Panc1 (cell line): ENCODE results near the gene GRN. TPM values are rescaled to one million over a fixed set of nuclear protein-coding genes. Genes with fewer than 3 reads are reported as not detected.

Experiments
- ATAC-seq: fragments of 200-7000 bp; cut with Tn5 transposase; 2 replicates; pipeline ENCODE4 v1.9.1; 2020; ENCODE audit warnings: mild to moderate bottlenecking, moderate library complexity
- BruUV-seq: library from RNA; stranded (reverse); fragments of 400-500 nt; replicated peaks from 2 replicates; lab custom pipeline; 2021; lab: Mats Ljungman, UMichigan
- CTCF ChIA-PET: fragments of 300-600 bp; sonication (Branson Sonifier 250); formaldehyde crosslinking; loops from one replicate; lab custom pipeline; 2022; ENCODE audit warnings: antibody characterized with exemption; lab: Charles Lee
- POLR2A ChIA-PET: fragments of 300-600 bp; sonication (Branson Sonifier 250); formaldehyde crosslinking; loops from one replicate; lab custom pipeline; 2022; ENCODE audit warnings: antibody characterized with exemption; lab: Charles Lee
- DNase-seq: peaks from one replicate; pipeline ENCODE4 v3.0.0-alpha.2; 2010; ENCODE audit warnings: low read depth, low spot score
- H3K27ac ChIP-seq: 2 replicates; pipeline ENCODE4 v1.5.1; 2011; ENCODE audit warnings: mild to moderate bottlenecking, low read length, inconsistent platforms
- H3K27me3 ChIP-seq: fragments of 200-500 bp; sonication (Bioruptor generic); 2 replicates; pipeline ENCODE4 v1.6.0; 2014; ENCODE audit warnings: low read length, inconsistent platforms; ENCODE audit not compliant: control insufficient read depth, insufficient read depth
- H3K36me3 ChIP-seq: fragments of 200-500 bp; sonication (Bioruptor generic); 2 replicates; pipeline ENCODE4 v1.5.1; 2014; ENCODE audit warnings: inconsistent platforms, mild to moderate bottlenecking, low read length, moderate library complexity; ENCODE audit not compliant: control insufficient read depth, insufficient read depth
- H3K4me1 ChIP-seq: 2 replicates; pipeline ENCODE4 v1.5.1; 2011; ENCODE audit warnings: inconsistent platforms, mild to moderate bottlenecking, low read length, moderate library complexity; ENCODE audit not compliant: control insufficient read depth, insufficient read depth
- H3K4me3 ChIP-seq, 2 experiments: 2 replicates each; pipeline ENCODE4 v1.5.1; 2011 to 2012; ENCODE audit warnings: low read depth in 2 of 2, low read length in 2 of 2, mild to moderate bottlenecking in 2 of 2, inconsistent platforms in 1 of 2, moderate library complexity in 1 of 2
- H3K9me3 ChIP-seq: fragments of 200-500 bp; sonication (Bioruptor generic); 2 replicates; pipeline ENCODE4 v1.5.1; 2014; ENCODE audit warnings: low read depth, mild to moderate bottlenecking, inconsistent platforms, low read length, moderate library complexity; ENCODE audit not compliant: control insufficient read depth, insufficient read depth
- CTCF ChIP-seq: fragments of 450-650 bp; IDR thresholded peaks from 2 replicates; pipeline ENCODE4 v1.5.1; 2017; ENCODE audit warnings: mild to moderate bottlenecking
- POLR2AphosphoS5 ChIP-seq: IDR thresholded peaks from 2 replicates; pipeline ENCODE4 v1.6.1; 2012; ENCODE audit warnings: mild to moderate bottlenecking, low read depth, low read length, moderate library complexity
- SIN3A ChIP-seq: IDR thresholded peaks from 2 replicates; pipeline ENCODE4 v1.6.1; 2012; ENCODE audit warnings: low read depth, mild to moderate bottlenecking, low read length, moderate library complexity, borderline replicate concordance; ENCODE audit not compliant: insufficient read depth
- TCF7L2 ChIP-seq: IDR thresholded peaks from 2 replicates; pipeline ENCODE4 v1.6.1; 2011; ENCODE audit warnings: mild to moderate bottlenecking, low read depth, low read length, inconsistent platforms
- in situ Hi-C: cut with HindIII; loops from 2 replicates; pipeline ENCODE4 v1.10.0; 2016; ENCODE audit warnings: low sequenced_read_pairs, low pct_unique_long_range_greater_than_20kb
- intact Hi-C: fragments of 100-400 bp; cut with micrococcal nuclease; formaldehyde crosslinking; loops from one replicate; pipeline ENCODE4 v1.10.0; 2022; ENCODE audit not compliant: unreplicated experiment
- total RNA-seq: library from RNA; stranded (reverse); gene quantifications from one replicate; pipeline ENCODE4 v1.2.1, GENCODE V29; 2021; ENCODE audit not compliant: unreplicated experiment
- TF ChIP-seq, protein P1 (sequence below), 2 experiments: IDR thresholded peaks; 2 replicates each; pipeline ENCODE4 v1.6.1; 2011 to 2012; ENCODE audit warnings: low read depth in 2 of 2, control low read depth in 1 of 2, low read length in 1 of 2, mild to moderate bottlenecking in 1 of 2, moderate library complexity in 1 of 2; ENCODE audit not compliant: insufficient read depth in 1 of 2

The GRN gene
- total RNA-seq, 1 experiment from 2014 or later = 304 TPM

DNA sequence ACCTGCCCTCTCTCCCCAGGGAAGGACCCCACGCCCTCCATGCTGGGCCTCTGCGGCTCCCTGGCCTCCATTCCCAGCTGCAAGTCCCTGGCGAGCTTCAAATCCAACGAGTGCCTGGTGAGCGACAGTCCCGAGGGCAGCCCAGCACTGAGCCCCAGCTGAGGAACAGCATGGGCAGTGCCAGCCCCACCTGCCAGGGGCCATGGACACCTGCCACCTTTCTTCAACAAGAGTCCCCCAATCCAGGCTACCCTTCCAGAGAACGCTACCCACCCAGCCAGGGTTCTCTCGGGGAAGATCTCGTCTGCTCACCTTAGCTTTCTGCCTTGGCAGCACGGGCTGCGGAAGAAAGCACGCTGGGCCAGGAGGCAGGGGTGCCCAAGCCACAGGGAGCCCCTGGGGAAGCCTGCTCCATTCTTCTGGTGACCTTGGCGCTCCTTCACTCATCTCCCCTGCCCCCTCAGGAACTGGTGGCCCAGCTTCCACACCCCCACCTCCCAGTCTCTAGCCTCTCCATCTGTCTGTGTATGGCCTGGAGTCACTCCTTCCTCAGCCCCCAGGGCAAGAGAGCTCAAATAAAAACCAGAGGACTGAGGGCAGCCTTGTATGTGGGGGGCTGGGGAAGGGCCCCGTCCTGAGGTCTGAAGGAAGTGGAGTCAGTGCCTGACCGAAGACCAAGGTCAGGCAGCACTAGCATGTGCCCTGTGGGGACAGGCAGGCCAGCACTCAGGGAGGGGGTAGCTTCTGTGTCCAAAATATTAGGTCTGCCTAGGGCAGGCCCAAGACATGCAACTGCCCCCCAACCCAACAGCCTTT, 26.8 kb upstream of the GRN start:
- no TSS peak for BruUV-seq
- CTCF ChIA-PET = no interaction called here
- in situ Hi-C loops = no loop called here
- DNase-seq (no peak), ATAC-seq (peak; percentile 17; the same call in 1 of the 2 replicates)
- no peak overlapping the region for H3K27ac ChIP-seq
- POLR2A ChIA-PET = interaction anchor here (0.7 kb wide), 1 partner anchor 108 kb away, joined by 4 read pairs; no protein-coding TSS in a partner anchor
- intact Hi-C loops = no loop called here
- H3K4me3 ChIP-seq = no peak overlapping the region
- H3K36me3 ChIP-seq = no peaks in the 10 kb centered on the region
- TF ChIP-seq, protein P1, sequence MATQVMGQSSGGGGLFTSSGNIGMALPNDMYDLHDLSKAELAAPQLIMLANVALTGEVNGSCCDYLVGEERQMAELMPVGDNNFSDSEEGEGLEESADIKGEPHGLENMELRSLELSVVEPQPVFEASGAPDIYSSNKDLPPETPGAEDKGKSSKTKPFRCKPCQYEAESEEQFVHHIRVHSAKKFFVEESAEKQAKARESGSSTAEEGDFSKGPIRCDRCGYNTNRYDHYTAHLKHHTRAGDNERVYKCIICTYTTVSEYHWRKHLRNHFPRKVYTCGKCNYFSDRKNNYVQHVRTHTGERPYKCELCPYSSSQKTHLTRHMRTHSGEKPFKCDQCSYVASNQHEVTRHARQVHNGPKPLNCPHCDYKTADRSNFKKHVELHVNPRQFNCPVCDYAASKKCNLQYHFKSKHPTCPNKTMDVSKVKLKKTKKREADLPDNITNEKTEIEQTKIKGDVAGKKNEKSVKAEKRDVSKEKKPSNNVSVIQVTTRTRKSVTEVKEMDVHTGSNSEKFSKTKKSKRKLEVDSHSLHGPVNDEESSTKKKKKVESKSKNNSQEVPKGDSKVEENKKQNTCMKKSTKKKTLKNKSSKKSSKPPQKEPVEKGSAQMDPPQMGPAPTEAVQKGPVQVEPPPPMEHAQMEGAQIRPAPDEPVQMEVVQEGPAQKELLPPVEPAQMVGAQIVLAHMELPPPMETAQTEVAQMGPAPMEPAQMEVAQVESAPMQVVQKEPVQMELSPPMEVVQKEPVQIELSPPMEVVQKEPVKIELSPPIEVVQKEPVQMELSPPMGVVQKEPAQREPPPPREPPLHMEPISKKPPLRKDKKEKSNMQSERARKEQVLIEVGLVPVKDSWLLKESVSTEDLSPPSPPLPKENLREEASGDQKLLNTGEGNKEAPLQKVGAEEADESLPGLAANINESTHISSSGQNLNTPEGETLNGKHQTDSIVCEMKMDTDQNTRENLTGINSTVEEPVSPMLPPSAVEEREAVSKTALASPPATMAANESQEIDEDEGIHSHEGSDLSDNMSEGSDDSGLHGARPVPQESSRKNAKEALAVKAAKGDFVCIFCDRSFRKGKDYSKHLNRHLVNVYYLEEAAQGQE (IDR thresholded peaks at IDR 0.05; ENCODE audit: insufficient read depth in 1 of 2, low read depth in 2 of 2, low read length in 1 of 2) = no peak
- TF ChIP-seq POLR2AphosphoS5 (no peak), CTCF (no peak), TCF7L2 (no peak), SIN3A (no peak)
- H3K9me3 ChIP-seq = no peaks in the 10 kb centered on the region
- H3K27me3 ChIP-seq = no peaks in the 10 kb centered on the region
- no peaks in the 10 kb centered on the region for H3K4me1 ChIP-seq

DNA sequence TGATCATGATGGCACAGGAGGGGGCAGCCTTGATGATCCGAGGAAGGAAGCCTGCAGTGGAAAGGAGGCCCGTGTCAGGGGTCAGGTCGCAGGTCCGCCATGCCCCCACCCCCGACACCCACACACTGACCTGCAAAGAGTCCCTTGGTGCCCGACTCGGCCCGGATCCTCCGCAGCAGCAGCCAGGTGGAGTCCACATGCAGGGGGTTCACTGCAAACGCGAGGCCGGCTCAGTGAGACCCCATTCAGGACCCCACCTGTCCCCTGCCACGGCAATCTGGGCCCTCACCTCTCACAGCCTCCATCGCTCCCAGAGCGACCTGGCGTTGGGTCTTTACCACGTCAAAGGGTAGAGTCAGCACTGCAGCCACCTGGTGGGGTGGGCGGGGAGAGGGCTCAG, 25.0 kb upstream of the GRN start:
- POLR2A ChIA-PET = no interaction called here
- DNase-seq (no peak), ATAC-seq (no peak)
- intact Hi-C loops = no loop called here
- H3K9me3 ChIP-seq = no peaks in the 10 kb centered on the region
- no peak overlapping the region for H3K27ac ChIP-seq
- H3K27me3 ChIP-seq = no peaks in the 10 kb centered on the region
- TF ChIP-seq, protein P1 (IDR thresholded peaks at IDR 0.05; ENCODE audit: insufficient read depth in 1 of 2, low read depth in 2 of 2, low read length in 1 of 2) = no peak
- TF ChIP-seq TCF7L2 (no peak), CTCF (no peak), POLR2AphosphoS5 (no peak), SIN3A (no peak)
- no TSS peak for BruUV-seq
- peaks cover 3% of the 10 kb centered on the region; the same call in 1 of the 2 replicates for H3K36me3 ChIP-seq
- in situ Hi-C loops = no loop called here
- H3K4me3 ChIP-seq = no peak overlapping the region
- CTCF ChIA-PET = interaction anchor here (0.6 kb wide), 1 partner anchor 153 kb away, joined by 3 read pairs; no protein-coding TSS in a partner anchor
- H3K4me1 ChIP-seq = no peaks in the 10 kb centered on the region; the same call in 1 of the 2 replicates
